Gastroesophageal sphincter (tissue), 3 donors: ENCODE data around the gene NELL1.

Experiments
- CTCF ChIP-seq, 4 experiments: fragments of 200-600 bp in 2 of 4; fragments of 450-650 bp in 2 of 4; sonication (generic) in 1 of 4; IDR thresholded peaks; one replicate each; pipeline ENCODE4 v1.5.1; 2017 to 2019; ENCODE audit warnings: antibody characterized with exemption in 4 of 4, mild to moderate bottlenecking in 2 of 4, moderate library complexity in 2 of 4
- POLR2A ChIP-seq, 2 donors: fragments of 450-650 bp; IDR thresholded peaks; one replicate each; pipeline ENCODE4 v1.6.1; 2017; ENCODE audit warnings: antibody characterized with exemption in 2 of 2, mild to moderate bottlenecking in 2 of 2, moderate library complexity in 1 of 2

- TF ChIP-seq CTCF (IDR thresholded peaks at IDR 0.05) (peak in 1 of 4 experiments; percentile 13), POLR2A (IDR thresholded peaks at IDR 0.05) (no peak)
Observed at GRCh38 chr11:20873054-20873453, 203.7 kb downstream of the NELL1 start.
